Hepatocyte (in vitro differentiated cells): ENCODE results near the gene CSMD2. TPM values are rescaled to one million over a fixed set of nuclear protein-coding genes. Genes with fewer than 3 reads are reported as not detected.

Experiments
- DNase-seq: peaks from one replicate; pipeline ENCODE4 v3.0.0-alpha.2; 2016; ENCODE audit warnings: low spot score
- H2AFZ ChIP-seq: fragments of 200-600 bp; sonication (generic); 2 replicates; pipeline ENCODE4 v1.6.0; 2016; ENCODE audit warnings: antibody characterized with exemption, mild to moderate bottlenecking
- H3K27ac ChIP-seq: fragments of 200-600 bp; sonication (generic); 2 replicates; pipeline ENCODE4 v1.5.1; 2016; ENCODE audit warnings: mild to moderate bottlenecking
- H3K27me3 ChIP-seq: fragments of 200-600 bp; sonication (generic); 2 replicates; pipeline ENCODE4 v1.6.1; 2016
- H3K36me3 ChIP-seq: fragments of 200-600 bp; sonication (generic); replicated peaks from 2 replicates; pipeline ENCODE4 v1.5.1; 2016; ENCODE audit warnings: low read depth; ENCODE audit not compliant: insufficient read depth
- H3K4me1 ChIP-seq: fragments of 200-600 bp; sonication (generic); 2 replicates; pipeline ENCODE4 v1.5.1; 2016; ENCODE audit warnings: mild to moderate bottlenecking, moderate library complexity; ENCODE audit not compliant: insufficient read depth
- H3K4me2 ChIP-seq: fragments of 200-600 bp; sonication (generic); 2 replicates; pipeline ENCODE4 v1.6.0; 2016
- H3K4me3 ChIP-seq: fragments of 200-600 bp; sonication (generic); 2 replicates; pipeline ENCODE4 v1.5.1; 2016; ENCODE audit warnings: mild to moderate bottlenecking
- H3K79me2 ChIP-seq: fragments of 200-600 bp; sonication (generic); 2 replicates; pipeline ENCODE4 v1.6.0; 2017; ENCODE audit warnings: mild to moderate bottlenecking
- H3K9me2 ChIP-seq: fragments of 200-600 bp; sonication (generic); replicated peaks from 2 replicates; pipeline ENCODE4 v1.6.0; 2017; ENCODE audit warnings: mild to moderate bottlenecking; ENCODE audit not compliant: insufficient read depth
- H3K9me3 ChIP-seq: fragments of 200-600 bp; sonication (generic); 2 replicates; pipeline ENCODE4 v1.5.1; 2016; ENCODE audit warnings: low read depth, mild to moderate bottlenecking
- H4K20me1 ChIP-seq: fragments of 200-600 bp; sonication (generic); 2 replicates; pipeline ENCODE4 v1.6.0; 2016; ENCODE audit warnings: mild to moderate bottlenecking; ENCODE audit not compliant: insufficient read depth, poor library complexity, severe bottlenecking
- EZH2 ChIP-seq: fragments of 200-600 bp; sonication (generic); IDR thresholded peaks from 2 replicates; pipeline ENCODE4 v1.6.1; 2016; ENCODE audit warnings: antibody characterized with exemption, mild to moderate bottlenecking, borderline replicate concordance
- EZH2phosphoT487 ChIP-seq: fragments of 200-600 bp; sonication (generic); IDR thresholded peaks from one replicate; pipeline ENCODE4 v1.6.1; 2018; ENCODE audit warnings: antibody characterized with exemption, mild to moderate bottlenecking, low read depth, moderate library complexity; ENCODE audit not compliant: unreplicated experiment, severe bottlenecking
- WGBS: methylation state at CpG from one replicate; pipeline ENCODE4 v1.1.6; 2016; ENCODE audit warnings: low lambda C conversion rate; ENCODE audit errors: missing lambda C conversion rate; 5-methylcytosine and 5-hydroxymethylcytosine counted together
- polyA plus RNA-seq: library from polyadenylated mRNA; unstranded; fragments of >200 nt; fragmentation: Nextera tagmentation; extraction: Ambion mirVana; gene quantifications from 2 replicates; pipeline ENCODE4 v1.2.1, GENCODE V29; 2016
- total RNA-seq: library from RNA; depleted of rRNA; stranded (reverse); fragments of >200 nt; gene quantifications from 2 replicates; pipeline ENCODE4 v1.2.3, GENCODE V29; 2014
- TF ChIP-seq, protein P1 (sequence below): fragments of 200-600 bp; sonication (generic); IDR thresholded peaks from 2 replicates; pipeline ENCODE4 v1.5.1; 2016; ENCODE audit warnings: antibody characterized with exemption, mild to moderate bottlenecking; ENCODE audit not compliant: poor library complexity

The CSMD2 gene
- total and polyA plus RNA-seq, 2 experiments from 2014 or later = 0.10 to 0.37 TPM

- no peaks in the 10 kb centered on the region for H3K4me1 ChIP-seq
- no peak for DNase-seq
- no peaks in the 10 kb centered on the region for H3K79me2 ChIP-seq
- 93% methylated on average over 4 of the region's 4 CpGs for WGBS
- no peaks in the 10 kb centered on the region for H4K20me1 ChIP-seq
- no peaks in the 10 kb centered on the region for H3K9me3 ChIP-seq
- H3K27me3 ChIP-seq = peaks cover 7% of the 10 kb centered on the region
- H3K4me3 ChIP-seq = no peak overlapping the region
- H2AFZ ChIP-seq = no peak overlapping the region
- no peak overlapping the region for H3K4me2 ChIP-seq
- TF ChIP-seq EZH2phosphoT487 (no peak), EZH2 (no peak)
- TF ChIP-seq, protein P1, sequence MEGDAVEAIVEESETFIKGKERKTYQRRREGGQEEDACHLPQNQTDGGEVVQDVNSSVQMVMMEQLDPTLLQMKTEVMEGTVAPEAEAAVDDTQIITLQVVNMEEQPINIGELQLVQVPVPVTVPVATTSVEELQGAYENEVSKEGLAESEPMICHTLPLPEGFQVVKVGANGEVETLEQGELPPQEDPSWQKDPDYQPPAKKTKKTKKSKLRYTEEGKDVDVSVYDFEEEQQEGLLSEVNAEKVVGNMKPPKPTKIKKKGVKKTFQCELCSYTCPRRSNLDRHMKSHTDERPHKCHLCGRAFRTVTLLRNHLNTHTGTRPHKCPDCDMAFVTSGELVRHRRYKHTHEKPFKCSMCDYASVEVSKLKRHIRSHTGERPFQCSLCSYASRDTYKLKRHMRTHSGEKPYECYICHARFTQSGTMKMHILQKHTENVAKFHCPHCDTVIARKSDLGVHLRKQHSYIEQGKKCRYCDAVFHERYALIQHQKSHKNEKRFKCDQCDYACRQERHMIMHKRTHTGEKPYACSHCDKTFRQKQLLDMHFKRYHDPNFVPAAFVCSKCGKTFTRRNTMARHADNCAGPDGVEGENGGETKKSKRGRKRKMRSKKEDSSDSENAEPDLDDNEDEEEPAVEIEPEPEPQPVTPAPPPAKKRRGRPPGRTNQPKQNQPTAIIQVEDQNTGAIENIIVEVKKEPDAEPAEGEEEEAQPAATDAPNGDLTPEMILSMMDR = no peak
- H3K36me3 ChIP-seq = no peaks in the 10 kb centered on the region
- H3K27ac ChIP-seq = no peak overlapping the region
- no peaks in the 10 kb centered on the region for H3K9me2 ChIP-seq
Measured at GRCh38 chr1:34153246-34153645, 11.8 kb downstream of the CSMD2 start.

DNA sequence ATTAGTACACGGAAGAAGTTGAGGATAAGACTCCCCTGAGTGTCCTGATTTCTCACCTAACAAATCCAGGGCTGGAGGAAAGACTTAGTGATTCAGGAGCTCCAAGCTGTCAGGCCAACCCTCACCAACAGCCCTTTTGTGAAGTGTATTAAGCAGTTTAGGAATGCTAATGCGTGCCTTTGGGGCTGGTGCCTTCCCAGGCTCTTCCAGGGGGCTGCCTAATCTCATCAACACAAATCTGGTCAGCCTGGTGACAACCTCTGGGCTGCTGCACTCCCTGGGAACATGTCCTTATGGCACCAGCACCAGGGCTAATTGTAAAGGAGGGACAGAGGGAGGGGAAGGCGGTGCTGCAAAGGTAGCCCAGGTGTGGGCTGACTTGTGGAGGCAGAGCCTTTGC is 15.5 kb downstream of the CSMD2 start:
- Histone ChIP-seq H3K27me3 (no peaks in the 10 kb centered on the region), H3K27ac (no peak overlapping the region), H3K79me2 (no peaks in the 10 kb centered on the region), H3K9me3 (no peaks in the 10 kb centered on the region), H3K9me2 (no peaks in the 10 kb centered on the region), H3K4me3 (no peak overlapping the region), H4K20me1 (no peaks in the 10 kb centered on the region), H3K36me3 (no peaks in the 10 kb centered on the region), H3K4me2 (no peak overlapping the region), H2AFZ (no peak overlapping the region), H3K4me1 (no peaks in the 10 kb centered on the region)
- no peak for DNase-seq
- TF ChIP-seq EZH2phosphoT487 (no peak), EZH2 (no peak)
- TF ChIP-seq, protein P1 = no peak
- WGBS = 31% methylated on average over 3 of the region's 3 CpGs

GRCh38 chr1:34147301-34147700 is 17.7 kb downstream of the CSMD2 start:
- no peaks in the 10 kb centered on the region for H3K36me3 ChIP-seq
- no peak overlapping the region for H2AFZ ChIP-seq
- TF ChIP-seq EZH2phosphoT487 (no peak), EZH2 (no peak)
- TF ChIP-seq, protein P1 = no peak
- H3K27ac ChIP-seq = no peak overlapping the region
- 33% methylated on average over 4 of the region's 4 CpGs for WGBS
- no peaks in the 10 kb centered on the region for H4K20me1 ChIP-seq
- no peak overlapping the region for H3K4me2 ChIP-seq
- no peaks in the 10 kb centered on the region for H3K79me2 ChIP-seq
- no peak overlapping the region for H3K4me3 ChIP-seq
- H3K4me1 ChIP-seq = no peaks in the 10 kb centered on the region
- no peaks in the 10 kb centered on the region for H3K9me3 ChIP-seq
- no peaks in the 10 kb centered on the region for H3K9me2 ChIP-seq
- H3K27me3 ChIP-seq = no peaks in the 10 kb centered on the region
- DNase-seq = no peak

DNA sequence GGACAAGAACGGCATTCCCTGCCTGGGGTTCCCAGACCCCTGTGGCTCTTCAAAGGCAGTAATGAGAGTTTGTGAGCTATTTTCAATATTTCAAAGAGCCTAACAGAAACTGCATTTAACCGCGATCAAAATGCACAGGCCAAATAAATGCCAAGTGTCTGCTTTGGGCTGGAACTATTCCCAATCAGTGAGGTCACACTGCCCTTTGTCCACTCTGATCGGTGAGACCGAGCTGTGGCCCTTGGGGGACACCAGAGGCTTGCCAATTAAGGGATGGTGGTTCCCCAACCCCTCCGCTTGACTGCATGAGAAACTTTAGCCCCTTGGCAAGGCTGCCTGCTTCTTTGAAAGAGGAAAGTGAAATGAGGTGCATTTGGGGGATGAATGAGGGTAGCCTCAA is 20.3 kb downstream of the CSMD2 start:
- Histone ChIP-seq H3K4me1 (no peaks in the 10 kb centered on the region), H3K79me2 (no peaks in the 10 kb centered on the region), H3K9me3 (no peaks in the 10 kb centered on the region), H3K4me3 (no peak overlapping the region), H3K27ac (no peak overlapping the region), H3K27me3 (no peaks in the 10 kb centered on the region), H3K9me2 (no peaks in the 10 kb centered on the region), H2AFZ (no peak overlapping the region), H4K20me1 (no peaks in the 10 kb centered on the region), H3K4me2 (no peak overlapping the region), H3K36me3 (no peaks in the 10 kb centered on the region)
- 95% methylated on average over 6 of the region's 6 CpGs for WGBS
- TF ChIP-seq, protein P1 = no peak
- TF ChIP-seq EZH2phosphoT487 (no peak), EZH2 (no peak)
- DNase-seq = no peak
